SK-N-SH (cell line): ENCODE data around the gene AUTS2. TPM values are rescaled to one million over a fixed set of nuclear protein-coding genes. Genes with fewer than 3 reads are reported as not detected.

ENCODE experiments used
- CHD2 ChIP-seq: fragments of 150-350 bp; IDR thresholded peaks from 2 replicates; pipeline ENCODE4 v1.6.1; 2018; ENCODE audit warnings: low read length; ENCODE audit not compliant: partially characterized antibody
- ELF1 ChIP-seq: IDR thresholded peaks from 2 replicates; pipeline ENCODE4 v1.4.0; 2012
- EP300 ChIP-seq, 2 experiments: IDR thresholded peaks; 2 replicates each; pipeline versions ENCODE4 v1.4.0 to v1.6.1; 2012; ENCODE audit warnings: borderline replicate concordance in 1 of 2, low read depth in 1 of 2, low read length in 1 of 2
- EZH2phosphoT487 ChIP-seq: fragments of 200-600 bp; sonication (generic); IDR thresholded peaks from 2 replicates; pipeline ENCODE4 v1.6.1; 2017; ENCODE audit warnings: low read depth, mixed run types, mild to moderate bottlenecking, antibody characterized with exemption, moderate library complexity, borderline replicate concordance
- FOSL2 ChIP-seq: IDR thresholded peaks from 2 replicates; pipeline ENCODE4 v1.4.0; 2012; ENCODE audit warnings: low read depth, mild to moderate bottlenecking, moderate library complexity, borderline replicate concordance
- FOXJ3 ChIP-seq: sonication (generic); formaldehyde crosslinking; IDR thresholded peaks from 2 replicates; pipeline ENCODE4 v1.5.1; 2020; ENCODE audit warnings: mild to moderate bottlenecking, missing genetic modification reagents
- FOXM1 ChIP-seq: IDR thresholded peaks from 2 replicates; pipeline ENCODE4 v1.4.0; 2012; ENCODE audit warnings: low read depth, mild to moderate bottlenecking
- GABPA ChIP-seq: IDR thresholded peaks from 2 replicates; pipeline ENCODE4 v1.4.0; 2012; ENCODE audit warnings: low read depth, mild to moderate bottlenecking
- GATA2 ChIP-seq: sonication (generic); formaldehyde crosslinking; IDR thresholded peaks from 2 replicates; pipeline ENCODE4 v1.5.0; 2020; ENCODE audit warnings: mild to moderate bottlenecking, missing genetic modification reagents
- JUND ChIP-seq: IDR thresholded peaks from 2 replicates; pipeline ENCODE4 v1.4.0; 2012
- MAX ChIP-seq: IDR thresholded peaks from 2 replicates; pipeline ENCODE4 v1.4.0; 2012; ENCODE audit warnings: low read depth
- MEF2A ChIP-seq: IDR thresholded peaks from 2 replicates; pipeline ENCODE4 v1.4.0; 2012; ENCODE audit warnings: low read depth, borderline replicate concordance
- NFIC ChIP-seq: IDR thresholded peaks from 2 replicates; pipeline ENCODE4 v1.4.0; 2012; ENCODE audit warnings: borderline replicate concordance
- NRF1 ChIP-seq: IDR thresholded peaks from 2 replicates; pipeline ENCODE4 v1.6.1; 2012; ENCODE audit warnings: low read depth, mild to moderate bottlenecking, low read length
- POLR2AphosphoS5 ChIP-seq: IDR thresholded peaks from 2 replicates; pipeline ENCODE4 v1.6.1; 2012; ENCODE audit warnings: low read depth, low read length
- RAD21 ChIP-seq: IDR thresholded peaks from 2 replicates; pipeline ENCODE4 v1.6.1; 2012; ENCODE audit warnings: mild to moderate bottlenecking, low read length
- RCOR1 ChIP-seq: fragments of 150-350 bp; IDR thresholded peaks from 2 replicates; pipeline ENCODE4 v1.6.1; 2017; ENCODE audit warnings: antibody characterized with exemption, low read length
- REST ChIP-seq: IDR thresholded peaks from 2 replicates; pipeline ENCODE4 v1.6.1; 2012; ENCODE audit warnings: mild to moderate bottlenecking, low read depth, low read length, moderate library complexity
- RFX5 ChIP-seq: IDR thresholded peaks from 2 replicates; pipeline ENCODE4 v1.6.1; 2012; ENCODE audit warnings: mild to moderate bottlenecking, improper control_type of control experiment, low read length
- SIN3A ChIP-seq: IDR thresholded peaks from 2 replicates; pipeline ENCODE4 v1.6.1; 2012; ENCODE audit warnings: low read depth, mild to moderate bottlenecking, low read length, moderate library complexity, borderline replicate concordance
- SMC3 ChIP-seq: IDR thresholded peaks from 2 replicates; pipeline ENCODE4 v1.6.1; 2012; ENCODE audit warnings: low read depth, low read length, improper control_type of control experiment
- TAF1 ChIP-seq: IDR thresholded peaks from 2 replicates; pipeline ENCODE4 v1.6.1; 2012; ENCODE audit warnings: low read depth, mild to moderate bottlenecking, low read length, moderate library complexity, borderline replicate concordance
- TCF12 ChIP-seq: IDR thresholded peaks from 2 replicates; pipeline ENCODE4 v1.4.0; 2012
- TEAD4 ChIP-seq: IDR thresholded peaks from 2 replicates; pipeline ENCODE4 v1.4.0; 2012; ENCODE audit warnings: mild to moderate bottlenecking, borderline replicate concordance; ENCODE audit not compliant: insufficient read depth
- YY1 ChIP-seq: IDR thresholded peaks from 2 replicates; pipeline ENCODE4 v1.4.0; 2012; ENCODE audit warnings: low read depth, mild to moderate bottlenecking
- polyA plus RNA-seq, 3 experiments: library from polyadenylated mRNA; depleted of rRNA; stranded (reverse); fragments of >200 nt; gene quantifications; 2 replicates each; pipeline ENCODE4 v1.2.3, GENCODE V29; 2012
- TF ChIP-seq, protein P1 (sequence below): IDR thresholded peaks from 2 replicates; pipeline ENCODE4 v1.4.0; 2012; ENCODE audit warnings: low read depth, borderline replicate concordance
- TF ChIP-seq, protein P2 (sequence below): fragments of 150-350 bp; IDR thresholded peaks from 2 replicates; pipeline ENCODE4 v1.6.1; 2017; ENCODE audit warnings: antibody characterized with exemption, low read length, low read depth, borderline replicate concordance
- TF ChIP-seq, protein P3 (sequence below): IDR thresholded peaks from 2 replicates; pipeline ENCODE4; 2012
- TF ChIP-seq, protein P4 (sequence below): IDR thresholded peaks from 2 replicates; pipeline ENCODE4 v1.4.0; 2012; ENCODE audit warnings: low read depth, borderline replicate concordance

Gene AUTS2
- polyA plus RNA-seq, 1 of the 3 experiments (the other 2 are of a cell fraction) = 15.6 TPM

DNA sequence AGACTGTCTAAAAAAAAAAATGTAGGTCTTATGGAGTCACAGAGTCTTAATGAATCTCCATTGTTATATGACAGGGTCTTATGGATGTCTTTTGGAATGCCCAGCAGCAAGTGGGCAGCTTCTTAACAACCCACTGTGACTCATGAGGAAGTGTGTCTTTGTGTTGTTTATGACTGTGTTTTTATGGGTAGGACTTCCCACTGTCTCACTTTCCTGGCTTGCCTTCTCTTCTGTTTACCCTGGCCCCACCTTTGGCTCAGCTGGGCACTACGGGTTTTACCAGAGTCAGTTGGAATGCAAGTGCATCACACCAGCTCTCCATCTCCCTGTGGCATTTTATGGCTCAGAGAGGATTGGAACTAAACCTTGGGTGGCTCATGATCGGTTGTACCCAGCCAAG, 580.5 kb downstream of the AUTS2 start (continued):
- TF ChIP-seq REST (no peak), CHD2 (no peak), EZH2phosphoT487 (no peak), TEAD4 (peak; percentile 30; the same call in 1 of the 2 replicates), YY1 (no peak), FOXM1 (no peak; the same call in 1 of the 2 replicates), SMC3 (no peak), POLR2AphosphoS5 (no peak), MAX (no peak), MEF2A (no peak), FOSL2 (no peak), TCF12 (peak; percentile 58), GATA2 (no peak), SIN3A (no peak), TAF1 (no peak), RFX5 (no peak), FOXJ3 (CRISPR knock-in tag) (no peak), GABPA (no peak), RCOR1 (no peak), NRF1 (no peak), ELF1 (no peak), EP300 (IDR thresholded peaks at IDR 0.05; ENCODE audit: borderline replicate concordance in 1 of 2, low read depth in 1 of 2, low read length in 1 of 2) (peak in 1 of 2 experiments; percentile 53; a peak in 1 of 4 replicates), RAD21 (no peak), NFIC (peak; percentile 14; the same call in 1 of the 2 replicates), JUND (no peak)
- TF ChIP-seq, protein P1, sequence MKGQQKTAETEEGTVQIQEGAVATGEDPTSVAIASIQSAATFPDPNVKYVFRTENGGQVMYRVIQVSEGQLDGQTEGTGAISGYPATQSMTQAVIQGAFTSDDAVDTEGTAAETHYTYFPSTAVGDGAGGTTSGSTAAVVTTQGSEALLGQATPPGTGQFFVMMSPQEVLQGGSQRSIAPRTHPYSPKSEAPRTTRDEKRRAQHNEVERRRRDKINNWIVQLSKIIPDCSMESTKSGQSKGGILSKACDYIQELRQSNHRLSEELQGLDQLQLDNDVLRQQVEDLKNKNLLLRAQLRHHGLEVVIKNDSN = no peak
- TF ChIP-seq, protein P2, sequence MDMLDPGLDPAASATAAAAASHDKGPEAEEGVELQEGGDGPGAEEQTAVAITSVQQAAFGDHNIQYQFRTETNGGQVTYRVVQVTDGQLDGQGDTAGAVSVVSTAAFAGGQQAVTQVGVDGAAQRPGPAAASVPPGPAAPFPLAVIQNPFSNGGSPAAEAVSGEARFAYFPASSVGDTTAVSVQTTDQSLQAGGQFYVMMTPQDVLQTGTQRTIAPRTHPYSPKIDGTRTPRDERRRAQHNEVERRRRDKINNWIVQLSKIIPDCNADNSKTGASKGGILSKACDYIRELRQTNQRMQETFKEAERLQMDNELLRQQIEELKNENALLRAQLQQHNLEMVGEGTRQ = no peak
- TF ChIP-seq, protein P3, sequence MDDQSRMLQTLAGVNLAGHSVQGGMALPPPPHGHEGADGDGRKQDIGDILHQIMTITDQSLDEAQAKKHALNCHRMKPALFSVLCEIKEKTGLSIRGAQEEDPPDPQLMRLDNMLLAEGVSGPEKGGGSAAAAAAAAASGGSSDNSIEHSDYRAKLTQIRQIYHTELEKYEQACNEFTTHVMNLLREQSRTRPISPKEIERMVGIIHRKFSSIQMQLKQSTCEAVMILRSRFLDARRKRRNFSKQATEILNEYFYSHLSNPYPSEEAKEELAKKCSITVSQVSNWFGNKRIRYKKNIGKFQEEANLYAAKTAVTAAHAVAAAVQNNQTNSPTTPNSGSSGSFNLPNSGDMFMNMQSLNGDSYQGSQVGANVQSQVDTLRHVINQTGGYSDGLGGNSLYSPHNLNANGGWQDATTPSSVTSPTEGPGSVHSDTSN = peak; percentile 46
- TF ChIP-seq, protein P4, sequence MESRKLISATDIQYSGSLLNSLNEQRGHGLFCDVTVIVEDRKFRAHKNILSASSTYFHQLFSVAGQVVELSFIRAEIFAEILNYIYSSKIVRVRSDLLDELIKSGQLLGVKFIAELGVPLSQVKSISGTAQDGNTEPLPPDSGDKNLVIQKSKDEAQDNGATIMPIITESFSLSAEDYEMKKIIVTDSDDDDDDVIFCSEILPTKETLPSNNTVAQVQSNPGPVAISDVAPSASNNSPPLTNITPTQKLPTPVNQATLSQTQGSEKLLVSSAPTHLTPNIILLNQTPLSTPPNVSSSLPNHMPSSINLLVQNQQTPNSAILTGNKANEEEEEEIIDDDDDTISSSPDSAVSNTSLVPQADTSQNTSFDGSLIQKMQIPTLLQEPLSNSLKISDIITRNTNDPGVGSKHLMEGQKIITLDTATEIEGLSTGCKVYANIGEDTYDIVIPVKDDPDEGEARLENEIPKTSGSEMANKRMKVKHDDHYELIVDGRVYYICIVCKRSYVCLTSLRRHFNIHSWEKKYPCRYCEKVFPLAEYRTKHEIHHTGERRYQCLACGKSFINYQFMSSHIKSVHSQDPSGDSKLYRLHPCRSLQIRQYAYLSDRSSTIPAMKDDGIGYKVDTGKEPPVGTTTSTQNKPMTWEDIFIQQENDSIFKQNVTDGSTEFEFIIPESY = no peak
